Retinal pigment epithelial cell (primary cell): ENCODE data around the gene BDKRB2.

ENCODE experiments used
- DNase-seq: peaks from one replicate; pipeline ENCODE4 v3.0.0-alpha.2; 2010; ENCODE audit warnings: low read depth
- H3K4me3 ChIP-seq: 2 replicates; pipeline ENCODE4 v1.5.1; 2011; ENCODE audit warnings: mild to moderate bottlenecking, low read length, control low read depth, moderate library complexity
- TF ChIP-seq, protein P1 (sequence below): conservative IDR thresholded peaks from 2 replicates; pipeline ENCODE4 v1.5.1; 2011; ENCODE audit warnings: low read depth, low read length, control low read depth, inconsistent platforms

The BDKRB2 gene

GRCh38 chr14:96265383-96266095 lies 60.9 kb downstream of the BDKRB2 start:
- DNase-seq = no peak
- no peak overlapping the region for H3K4me3 ChIP-seq
- TF ChIP-seq, protein P1, sequence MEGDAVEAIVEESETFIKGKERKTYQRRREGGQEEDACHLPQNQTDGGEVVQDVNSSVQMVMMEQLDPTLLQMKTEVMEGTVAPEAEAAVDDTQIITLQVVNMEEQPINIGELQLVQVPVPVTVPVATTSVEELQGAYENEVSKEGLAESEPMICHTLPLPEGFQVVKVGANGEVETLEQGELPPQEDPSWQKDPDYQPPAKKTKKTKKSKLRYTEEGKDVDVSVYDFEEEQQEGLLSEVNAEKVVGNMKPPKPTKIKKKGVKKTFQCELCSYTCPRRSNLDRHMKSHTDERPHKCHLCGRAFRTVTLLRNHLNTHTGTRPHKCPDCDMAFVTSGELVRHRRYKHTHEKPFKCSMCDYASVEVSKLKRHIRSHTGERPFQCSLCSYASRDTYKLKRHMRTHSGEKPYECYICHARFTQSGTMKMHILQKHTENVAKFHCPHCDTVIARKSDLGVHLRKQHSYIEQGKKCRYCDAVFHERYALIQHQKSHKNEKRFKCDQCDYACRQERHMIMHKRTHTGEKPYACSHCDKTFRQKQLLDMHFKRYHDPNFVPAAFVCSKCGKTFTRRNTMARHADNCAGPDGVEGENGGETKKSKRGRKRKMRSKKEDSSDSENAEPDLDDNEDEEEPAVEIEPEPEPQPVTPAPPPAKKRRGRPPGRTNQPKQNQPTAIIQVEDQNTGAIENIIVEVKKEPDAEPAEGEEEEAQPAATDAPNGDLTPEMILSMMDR = no peak

DNA sequence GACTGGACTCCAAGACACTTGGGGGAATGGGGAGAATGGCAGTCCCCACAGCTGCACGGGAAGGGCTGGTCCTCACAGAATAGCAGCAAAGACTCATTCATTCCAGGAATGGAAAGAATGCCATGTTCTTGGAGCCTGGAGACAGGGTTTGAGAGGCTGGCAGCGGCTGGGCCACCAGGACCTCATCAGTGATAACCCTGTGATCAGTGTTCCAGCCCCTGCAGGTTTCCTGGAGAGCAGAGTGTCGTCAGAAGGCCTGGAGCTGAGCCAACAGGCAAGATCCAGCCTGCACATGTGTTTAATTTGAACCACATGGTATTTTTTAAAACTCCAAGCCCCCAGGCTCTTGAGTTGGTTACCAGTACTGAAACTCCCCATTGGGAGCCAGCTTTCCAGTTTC lies 62.7 kb downstream of the BDKRB2 start:
- DNase-seq = peak; percentile 48
- no peak overlapping the region for H3K4me3 ChIP-seq
- TF ChIP-seq, protein P1 = no peak

DNA sequence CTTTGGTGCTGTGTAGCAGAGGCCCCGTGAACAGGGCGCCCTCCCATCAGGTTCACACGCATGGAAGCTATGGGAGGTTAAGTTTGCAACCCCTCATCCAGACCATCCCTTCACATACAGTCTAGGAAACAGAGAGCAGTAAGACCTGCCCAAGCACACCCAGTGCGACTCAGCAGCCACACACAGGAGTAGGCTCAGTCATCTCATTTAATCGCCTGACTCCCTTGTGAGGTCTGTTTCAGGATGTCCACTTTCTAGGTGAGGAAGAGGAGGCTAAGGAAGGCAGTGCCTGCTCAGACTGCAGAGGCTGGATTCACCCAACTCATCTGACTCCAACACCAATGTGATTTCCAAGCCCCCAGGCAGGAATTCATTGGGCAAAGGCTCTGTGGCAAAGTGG lies 63.3 kb downstream of the BDKRB2 start:
- no peak overlapping the region for H3K4me3 ChIP-seq
- TF ChIP-seq, protein P1 = no peak
- DNase-seq = no peak

- no peak for DNase-seq
- H3K4me3 ChIP-seq = no peak overlapping the region
- TF ChIP-seq, protein P1 = no peak
These were observed 64.1 kb downstream of the BDKRB2 start for GRCh38 chr14:96268431-96269358.

GRCh38 chr14:96269359-96269710 lies 64.7 kb downstream of the BDKRB2 start:
- TF ChIP-seq, protein P1 = no peak
- no peak overlapping the region for H3K4me3 ChIP-seq

GRCh38 chr14:96270565-96271420 lies 66.2 kb downstream of the BDKRB2 start:
- no peak for DNase-seq
- TF ChIP-seq, protein P1 = no peak
- no peak overlapping the region for H3K4me3 ChIP-seq

More at GRCh38 chr14:96269359-96269710, 64.7 kb downstream of the BDKRB2 start:
- no peak for DNase-seq
